Activated effector memory CD4-positive, alpha-beta T cell treated with Interleukin-2 at 50 U/mL for 16 hours (primary cell): ENCODE data around the gene PPARA.
A peak's percentile ranks its signal among the peaks of the same experiment; 100 is the strongest.

ENCODE experiments used
- DNase-seq: peaks from one replicate; pipeline ENCODE4 v3.0.0-alpha.2; 2020

PPARA gene

GRCh38 chr22:46150034-46150654, at the start of gene PPARA:
Gene PPARA, plus strand, starts transcription at chr22:46150526. Its CDS starts 47,858 bp downstream, at chr22:46198384.
- peak; percentile 83 for DNase-seq

- DNase-seq: no peak
These were observed 48.2 kb upstream of the PPARA start for GRCh38 chr22:46102159-46102558.

- DNase-seq: no peak
These were observed 47.6 kb upstream of the PPARA start for GRCh38 chr22:46102752-46103151.

- DNase-seq: no peak
These were observed 47.1 kb upstream of the PPARA start for GRCh38 chr22:46103181-46103580.

GRCh38 chr22:46103664-46104063, 46.7 kb upstream of the PPARA start:
- no peak for DNase-seq

- DNase-seq: no peak
These were observed 46.0 kb upstream of the PPARA start for GRCh38 chr22:46104170-46104880.

- no peak for DNase-seq
These were observed 45.3 kb upstream of the PPARA start for GRCh38 chr22:46104881-46105493.

- DNase-seq: no peak
These were observed 44.6 kb upstream of the PPARA start for GRCh38 chr22:46105494-46106278.

GRCh38 chr22:46106279-46107022, 43.9 kb upstream of the PPARA start:
- no peak for DNase-seq

GRCh38 chr22:46107089-46107664, 43.1 kb upstream of the PPARA start:
- no peak for DNase-seq

GRCh38 chr22:46107753-46108563, 42.4 kb upstream of the PPARA start:
- DNase-seq: no peak

- no peak for DNase-seq
These were observed 41.5 kb upstream of the PPARA start for GRCh38 chr22:46108564-46109473.

- no peak for DNase-seq
These were observed 40.8 kb upstream of the PPARA start for GRCh38 chr22:46109474-46110003.

GRCh38 chr22:46110215-46110614, 40.1 kb upstream of the PPARA start:
- DNase-seq: no peak

- no peak for DNase-seq
These were observed 38.5 kb upstream of the PPARA start for GRCh38 chr22:46111645-46112306.

- no peak for DNase-seq
These were observed 37.9 kb upstream of the PPARA start for GRCh38 chr22:46112405-46112804.

- DNase-seq: no peak
These were observed 37.0 kb upstream of the PPARA start for GRCh38 chr22:46113110-46113909.

GRCh38 chr22:46113910-46114517, 36.3 kb upstream of the PPARA start:
- no peak for DNase-seq
